Loucy (cell line): ENCODE data around the gene UNC80.

Experiments
- H2AFZ ChIP-seq: fragments of 200-600 bp; sonication (generic); 2 replicates; pipeline ENCODE4 v1.6.0; 2016; ENCODE audit warnings: antibody characterized with exemption, mild to moderate bottlenecking, low read length, moderate library complexity
- H3F3A ChIP-seq: fragments of 200-600 bp; 2 replicates; pipeline ENCODE4 v1.6.0; 2016; ENCODE audit warnings: antibody characterized with exemption, low read depth, mild to moderate bottlenecking
- H3K27me3 ChIP-seq: fragments of 200-600 bp; sonication (generic); 2 replicates; pipeline ENCODE4 v1.6.1; 2014; ENCODE audit warnings: low read length, mild to moderate bottlenecking; ENCODE audit not compliant: insufficient read depth, poor library complexity, severe bottlenecking
- H3K36me3 ChIP-seq: fragments of 200-600 bp; sonication (generic); 2 replicates; pipeline ENCODE4 v1.6.1; 2016; ENCODE audit warnings: low read length; ENCODE audit not compliant: insufficient read depth
- H3K4me1 ChIP-seq: fragments of 200-600 bp; sonication (generic); 2 replicates; pipeline ENCODE4 v1.5.1; 2014; ENCODE audit warnings: low read length, mild to moderate bottlenecking; ENCODE audit not compliant: insufficient read depth, poor library complexity, severe bottlenecking
- H3K4me2 ChIP-seq: fragments of 200-600 bp; sonication (generic); 2 replicates; pipeline ENCODE4 v1.6.0; 2014; ENCODE audit warnings: antibody characterized with exemption, low read length, low read depth, mild to moderate bottlenecking; ENCODE audit not compliant: poor library complexity, severe bottlenecking
- H3K4me3 ChIP-seq: fragments of 200-600 bp; sonication (generic); 2 replicates; pipeline ENCODE4 v1.5.1; 2014; ENCODE audit warnings: low read length, mild to moderate bottlenecking, mixed read lengths; ENCODE audit not compliant: poor library complexity, severe bottlenecking
- H3K79me2 ChIP-seq: fragments of 200-600 bp; sonication (generic); 2 replicates; pipeline ENCODE4 v1.6.1; 2014; ENCODE audit warnings: low read length; ENCODE audit not compliant: insufficient read depth
- H3K9ac ChIP-seq: fragments of 200-600 bp; sonication (generic); 2 replicates; pipeline ENCODE4 v1.6.0; 2014; ENCODE audit warnings: mild to moderate bottlenecking, low read depth, low read length, moderate library complexity; ENCODE audit not compliant: poor library complexity, severe bottlenecking
- H3K9me2 ChIP-seq: fragments of 200-600 bp; sonication (generic); replicated peaks from 2 replicates; pipeline ENCODE4 v1.6.1; 2016; ENCODE audit warnings: low read depth, low read length, mixed read lengths
- H3K9me3 ChIP-seq: fragments of 200-600 bp; sonication (generic); 2 replicates; pipeline ENCODE4 v1.6.1; 2014; ENCODE audit warnings: mild to moderate bottlenecking, antibody characterized with exemption, low read length, low read depth; ENCODE audit not compliant: insufficient read depth
- H4K20me1 ChIP-seq: fragments of 200-600 bp; sonication (generic); 2 replicates; pipeline ENCODE4 v1.6.0; 2014; ENCODE audit warnings: antibody characterized with exemption, low read length, mild to moderate bottlenecking; ENCODE audit not compliant: insufficient read depth, poor library complexity, severe bottlenecking
- EZH2phosphoT487 ChIP-seq: fragments of 200-600 bp; IDR thresholded peaks from 2 replicates; pipeline ENCODE4 v1.6.1; 2018; ENCODE audit warnings: antibody characterized with exemption, mild to moderate bottlenecking, moderate library complexity, borderline replicate concordance
- TF ChIP-seq, protein P1 (sequence below): fragments of 200-600 bp; sonication (generic); conservative IDR thresholded peaks from 2 replicates; pipeline ENCODE4 v1.5.1; 2014; ENCODE audit warnings: mild to moderate bottlenecking, antibody characterized with exemption, low read length

The UNC80 gene

DNA sequence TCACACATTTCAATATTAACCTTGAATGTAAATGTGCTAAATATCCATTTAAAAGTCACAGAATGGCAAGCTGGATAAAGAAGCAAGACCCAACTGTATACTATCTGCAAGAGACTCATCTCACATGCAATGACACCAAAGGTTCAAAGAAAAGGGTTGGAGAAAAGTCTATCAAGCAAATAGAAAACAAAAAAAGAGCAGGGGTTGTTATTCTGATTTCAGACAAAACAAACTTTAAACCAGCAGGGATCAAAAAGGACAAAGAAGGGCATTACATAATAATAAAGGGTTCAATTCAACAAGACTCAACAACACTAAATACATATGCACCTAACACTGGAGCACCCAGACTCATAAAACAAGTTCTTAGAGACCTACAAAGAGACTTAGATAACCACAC, 14.5 kb upstream of the UNC80 start:
- H3K27me3 ChIP-seq, result no peaks in the 10 kb centered on the region
- H3K9ac ChIP-seq, result no peak overlapping the region
- no peaks in the 10 kb centered on the region for H3K79me2 ChIP-seq
- no peak overlapping the region for H3K4me3 ChIP-seq
- no peak overlapping the region for H2AFZ ChIP-seq
- TF ChIP-seq EZH2phosphoT487, result no peak
- H4K20me1 ChIP-seq, result no peaks in the 10 kb centered on the region
- no peaks in the 10 kb centered on the region for H3F3A ChIP-seq
- no peak overlapping the region for H3K4me2 ChIP-seq
- H3K9me3 ChIP-seq, result no peaks in the 10 kb centered on the region
- H3K36me3 ChIP-seq, result no peaks in the 10 kb centered on the region
- no peaks in the 10 kb centered on the region for H3K4me1 ChIP-seq
- H3K9me2 ChIP-seq, result no peaks in the 10 kb centered on the region

DNA sequence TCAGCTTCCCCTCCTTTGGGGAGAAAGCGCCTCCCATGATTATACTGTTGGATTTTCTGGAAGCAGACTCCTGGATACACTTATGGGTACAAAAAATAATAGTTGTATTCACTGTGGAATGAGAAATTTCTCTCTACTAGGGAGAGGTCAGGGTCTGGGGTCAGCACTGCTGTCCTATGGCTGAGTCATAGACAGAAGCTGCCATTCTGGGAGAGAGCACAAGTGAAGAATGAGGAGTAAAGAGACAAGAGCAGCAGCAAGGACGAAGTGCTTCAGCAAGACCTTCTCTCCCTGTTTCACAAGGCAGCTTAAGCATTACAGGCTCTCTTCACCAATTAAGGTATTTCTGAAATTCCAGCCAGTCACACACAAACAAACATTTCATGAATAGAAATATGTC, 10.1 kb upstream of the UNC80 start:
- Histone ChIP-seq H3K9ac (no peak overlapping the region), H3K27me3 (no peaks in the 10 kb centered on the region)

DNA sequence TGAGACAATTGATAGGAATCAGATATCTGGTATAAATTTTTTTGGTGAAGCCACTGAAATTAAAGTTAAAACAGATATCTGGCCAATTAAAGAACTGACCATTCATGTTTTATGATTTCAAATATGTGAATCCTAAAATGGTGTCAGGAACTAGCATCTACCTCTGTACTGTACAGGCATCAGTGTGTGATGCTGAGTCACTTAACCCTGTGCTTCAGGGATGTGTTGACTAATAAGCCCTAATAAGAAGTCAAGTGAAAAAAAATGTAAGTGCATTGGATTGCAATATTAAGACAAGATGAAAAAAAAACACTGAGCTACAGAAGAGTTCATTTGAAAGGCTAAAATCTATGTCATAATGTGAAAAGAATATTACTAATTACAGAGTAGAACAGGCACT, 9.1 kb upstream of the UNC80 start:
- no peak for TF ChIP-seq EZH2phosphoT487
- TF ChIP-seq, protein P1, sequence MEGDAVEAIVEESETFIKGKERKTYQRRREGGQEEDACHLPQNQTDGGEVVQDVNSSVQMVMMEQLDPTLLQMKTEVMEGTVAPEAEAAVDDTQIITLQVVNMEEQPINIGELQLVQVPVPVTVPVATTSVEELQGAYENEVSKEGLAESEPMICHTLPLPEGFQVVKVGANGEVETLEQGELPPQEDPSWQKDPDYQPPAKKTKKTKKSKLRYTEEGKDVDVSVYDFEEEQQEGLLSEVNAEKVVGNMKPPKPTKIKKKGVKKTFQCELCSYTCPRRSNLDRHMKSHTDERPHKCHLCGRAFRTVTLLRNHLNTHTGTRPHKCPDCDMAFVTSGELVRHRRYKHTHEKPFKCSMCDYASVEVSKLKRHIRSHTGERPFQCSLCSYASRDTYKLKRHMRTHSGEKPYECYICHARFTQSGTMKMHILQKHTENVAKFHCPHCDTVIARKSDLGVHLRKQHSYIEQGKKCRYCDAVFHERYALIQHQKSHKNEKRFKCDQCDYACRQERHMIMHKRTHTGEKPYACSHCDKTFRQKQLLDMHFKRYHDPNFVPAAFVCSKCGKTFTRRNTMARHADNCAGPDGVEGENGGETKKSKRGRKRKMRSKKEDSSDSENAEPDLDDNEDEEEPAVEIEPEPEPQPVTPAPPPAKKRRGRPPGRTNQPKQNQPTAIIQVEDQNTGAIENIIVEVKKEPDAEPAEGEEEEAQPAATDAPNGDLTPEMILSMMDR, result no peak
- Histone ChIP-seq H3K9me2 (no peaks in the 10 kb centered on the region), H3F3A (no peaks in the 10 kb centered on the region), H3K79me2 (no peaks in the 10 kb centered on the region), H3K9ac (no peak overlapping the region), H3K4me3 (no peak overlapping the region), H3K36me3 (no peaks in the 10 kb centered on the region), H3K4me2 (no peak overlapping the region), H3K9me3 (no peaks in the 10 kb centered on the region), H2AFZ (no peak overlapping the region), H4K20me1 (no peaks in the 10 kb centered on the region), H3K4me1 (no peaks in the 10 kb centered on the region), H3K27me3 (no peaks in the 10 kb centered on the region)

More for the DNA sequence above, 10.1 kb upstream of the UNC80 start:
- H3K9me2 ChIP-seq, result no peaks in the 10 kb centered on the region
- no peaks in the 10 kb centered on the region for H4K20me1 ChIP-seq
- H3K4me3 ChIP-seq, result no peak overlapping the region
- no peaks in the 10 kb centered on the region for H3K4me1 ChIP-seq
- H3K79me2 ChIP-seq, result no peaks in the 10 kb centered on the region
- no peak overlapping the region for H3K4me2 ChIP-seq
- no peaks in the 10 kb centered on the region for H3K9me3 ChIP-seq
- H2AFZ ChIP-seq, result no peak overlapping the region
- H3F3A ChIP-seq, result no peaks in the 10 kb centered on the region
- H3K36me3 ChIP-seq, result no peaks in the 10 kb centered on the region
- TF ChIP-seq EZH2phosphoT487, result no peak
- TF ChIP-seq, protein P1, result no peak

DNA sequence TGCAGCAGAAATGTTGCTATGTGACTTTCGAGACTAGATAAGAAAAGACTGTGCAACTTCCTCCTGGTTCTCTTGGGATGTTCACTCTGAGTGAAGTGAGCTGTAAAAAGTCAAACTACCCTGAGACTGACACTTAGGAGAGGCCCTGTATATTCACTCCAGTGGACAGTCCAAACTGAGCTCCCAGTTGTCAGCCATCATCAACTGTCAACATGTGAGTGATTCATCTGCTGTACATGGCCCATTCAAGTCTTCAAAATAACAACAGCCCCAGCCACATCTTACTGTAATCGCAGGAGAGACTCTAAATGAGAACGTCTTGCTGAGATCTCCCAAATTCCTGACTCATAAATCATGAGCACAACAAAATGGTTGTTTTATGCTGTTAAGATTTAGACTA, 8.5 kb upstream of the UNC80 start:
- Histone ChIP-seq H3K9ac (no peak overlapping the region), H3F3A (no peaks in the 10 kb centered on the region), H3K79me2 (no peaks in the 10 kb centered on the region), H3K9me3 (no peaks in the 10 kb centered on the region), H3K4me1 (no peaks in the 10 kb centered on the region), H3K9me2 (no peaks in the 10 kb centered on the region), H3K27me3 (no peaks in the 10 kb centered on the region), H4K20me1 (no peaks in the 10 kb centered on the region), H2AFZ (no peak overlapping the region), H3K4me2 (no peak overlapping the region), H3K4me3 (no peak overlapping the region), H3K36me3 (no peaks in the 10 kb centered on the region)
- TF ChIP-seq EZH2phosphoT487, result no peak
- TF ChIP-seq, protein P1, result no peak
